ENCODE results near the gene SERINC4. TPM values are rescaled to one million over a fixed set of nuclear protein-coding genes. Genes with fewer than 3 reads are reported as not detected.
"Not testable (repeated sequence)": the region's sequence is repeated elsewhere in the genome, so short reads cannot be mapped to it uniquely, and the experiment has no call there.

SERINC4 gene
- total RNA-seq, 2 experiments from 2014 or later = 0.14 to 0.17 TPM

- no peak for DNase-seq
- Mint-ChIP-seq H3K9me3 (no peaks in the 10 kb centered on the region), H3K4me3 (peak overlapping the region; percentile 40), H3K27ac (peak overlapping the region; percentile 52), H3K36me3 (peaks cover 12% of the 10 kb centered on the region), H3K27me3 (no peaks in the 10 kb centered on the region), H3K4me1 (peaks cover 18% of the 10 kb centered on the region)
- POLR2A ChIA-PET = interaction anchor here (0.6 to 2.1 kb wide), 3 partner anchors 21 to 841 kb away, joined by 3 to 13 read pairs (median 3); partner anchors contain the start of genes HYPK and SERINC4
- no peak for ATAC-seq (ENCODE audit: low read depth)
Measured at GRCh38 chr15:43821505-43821904, 21.5 kb upstream of the SERINC4 start.

GRCh38 chr15:43815064-43815463 lies 15.0 kb upstream of the SERINC4 start:
- DNase-seq; POLR2A ChIA-PET; H3K9me3 Mint-ChIP-seq; H3K27me3 Mint-ChIP-seq; H3K4me3 Mint-ChIP-seq; H3K4me1 Mint-ChIP-seq; ATAC-seq (ENCODE audit: low read depth): not testable (repeated sequence)
- H3K27ac Mint-ChIP-seq = peak overlapping the region; percentile 4
- H3K36me3 Mint-ChIP-seq = peaks cover 31% of the 10 kb centered on the region

GRCh38 chr15:43808960-43809678 lies 9.1 kb upstream of the SERINC4 start:
- DNase-seq (no peak), ATAC-seq (ENCODE audit: low read depth) (no peak)
- Mint-ChIP-seq H3K4me1 (peaks cover 8% of the 10 kb centered on the region), H3K27ac (no peak overlapping the region), H3K9me3 (no peaks in the 10 kb centered on the region), H3K27me3 (no peaks in the 10 kb centered on the region), H3K4me3 (no peak overlapping the region), H3K36me3 (peaks cover 38% of the 10 kb centered on the region)
- POLR2A ChIA-PET = interaction anchor here (0.7 to 1.4 kb wide), 4 partner anchors 16 to 32 kb away, joined by 3 to 5 read pairs (median 4); partner anchors contain the start of genes ELL3 and MFAP1

GRCh38 chr15:43808435-43808950 lies 8.5 kb upstream of the SERINC4 start:
- Mint-ChIP-seq H3K9me3 (no peaks in the 10 kb centered on the region), H3K27ac (no peak overlapping the region), H3K4me3 (no peak overlapping the region), H3K27me3 (no peaks in the 10 kb centered on the region), H3K4me1 (peaks cover 8% of the 10 kb centered on the region), H3K36me3 (peaks cover 38% of the 10 kb centered on the region)
- POLR2A ChIA-PET = interaction anchor here (1.4 kb wide), 2 partner anchors 15 to 19 kb away, joined by 3 to 5 read pairs; no protein-coding TSS in a partner anchor
- DNase-seq (no peak), ATAC-seq (ENCODE audit: low read depth) (no peak)

- H3K27ac Mint-ChIP-seq; H3K9me3 Mint-ChIP-seq; H3K4me3 Mint-ChIP-seq; H3K27me3 Mint-ChIP-seq; ATAC-seq (ENCODE audit: low read depth); DNase-seq: not testable (repeated sequence)
- Mint-ChIP-seq H3K36me3 (peaks cover 48% of the 10 kb centered on the region), H3K4me1 (peaks cover 29% of the 10 kb centered on the region)
- POLR2A ChIA-PET = interaction anchor here (1.9 kb wide), 1 partner anchor 22 kb away, joined by 4 read pairs; the partner anchor contains the start of gene MFAP1
Measured at GRCh38 chr15:43802676-43803075, 2.7 kb upstream of the SERINC4 start.

- POLR2A ChIA-PET = interaction anchor here (0.7 to 2.5 kb wide), 15 partner anchors 9 to 736 kb away, joined by 3 to 27 read pairs (median 7); partner anchors contain the start of genes EIF3J, ELL3, MFAP1 and SERF2
- DNase-seq = peak; percentile 92
- H3K4me1 Mint-ChIP-seq = peaks cover 38% of the 10 kb centered on the region
- no peaks in the 10 kb centered on the region for H3K27me3 Mint-ChIP-seq
- H3K36me3 Mint-ChIP-seq = peaks cover 43% of the 10 kb centered on the region
- H3K27ac Mint-ChIP-seq = peak within 1 kb of the TSS; percentile 99
- peak; percentile 94 for ATAC-seq (ENCODE audit: low read depth)
- no peaks in the 10 kb centered on the region for H3K9me3 Mint-ChIP-seq
- peak within 1 kb of the TSS; percentile 99 for H3K4me3 Mint-ChIP-seq
Measured at GRCh38 chr15:43800286-43801141, 494 bp upstream of the SERINC4 start, which contains the start of gene HYPK. Gene HYPK (plus strand): TSS chr15:43800599. CDS start chr15:43800623, 24 bp downstream.

- peaks cover 48% of the 10 kb centered on the region for H3K4me1 Mint-ChIP-seq
- H3K4me3 Mint-ChIP-seq = no peak overlapping the region
- H3K36me3 Mint-ChIP-seq = peaks cover 48% of the 10 kb centered on the region
- no peaks in the 10 kb centered on the region for H3K9me3 Mint-ChIP-seq
- no peak for ATAC-seq (ENCODE audit: low read depth)
- H3K27ac Mint-ChIP-seq = peak overlapping the region; percentile 99
- no peaks in the 10 kb centered on the region for H3K27me3 Mint-ChIP-seq
- no peak for DNase-seq
- POLR2A ChIA-PET = interaction anchor here (1.7 to 2.5 kb wide), 7 partner anchors 8 to 38 kb away, joined by 6 to 27 read pairs (median 15); partner anchors contain the start of genes ELL3, MFAP1, SERF2 and WDR76
Measured at GRCh38 chr15:43799209-43799944, 643 bp downstream of the SERINC4 start.

- peaks cover 47% of the 10 kb centered on the region for H3K36me3 Mint-ChIP-seq
- POLR2A ChIA-PET = interaction anchor here (0.5 to 4.0 kb wide), 2 partner anchors 28 to 72 kb away, joined by 3 to 17 read pairs; partner anchors contain the start of gene MFAP1
- H3K9me3 Mint-ChIP-seq = no peaks in the 10 kb centered on the region
- no peak for DNase-seq
- H3K27me3 Mint-ChIP-seq = no peaks in the 10 kb centered on the region
- no peak overlapping the region for H3K4me3 Mint-ChIP-seq
- ATAC-seq (ENCODE audit: low read depth) = no peak
- peak overlapping the region; percentile 4 for H3K27ac Mint-ChIP-seq
- H3K4me1 Mint-ChIP-seq = peaks cover 59% of the 10 kb centered on the region
Measured at GRCh38 chr15:43796566-43796965, 3.5 kb downstream of the SERINC4 start.

- peaks cover 56% of the 10 kb centered on the region for H3K4me1 Mint-ChIP-seq
- H3K27me3 Mint-ChIP-seq = no peaks in the 10 kb centered on the region
- peaks cover 42% of the 10 kb centered on the region for H3K36me3 Mint-ChIP-seq
- peak overlapping the region; percentile 4 for H3K27ac Mint-ChIP-seq
- POLR2A ChIA-PET = interaction anchor here (4.0 kb wide), 1 partner anchor 28 kb away, joined by 17 read pairs; the partner anchor contains the start of gene MFAP1
- no peak for DNase-seq
- no peaks in the 10 kb centered on the region for H3K9me3 Mint-ChIP-seq
- H3K4me3 Mint-ChIP-seq = no peak overlapping the region
- ATAC-seq (ENCODE audit: low read depth) = no peak
Measured at GRCh38 chr15:43795997-43796396, 4.0 kb downstream of the SERINC4 start.

GRCh38 chr15:43795197-43795596 lies 4.8 kb downstream of the SERINC4 start:
- Mint-ChIP-seq H3K27ac (peak overlapping the region; percentile 12), H3K4me1 (peaks cover 53% of the 10 kb centered on the region), H3K9me3 (no peaks in the 10 kb centered on the region), H3K4me3 (peak overlapping the region; percentile 13), H3K27me3 (no peaks in the 10 kb centered on the region), H3K36me3 (peaks cover 38% of the 10 kb centered on the region)
- DNase-seq = no peak
- ATAC-seq (ENCODE audit: low read depth) = no peak
- POLR2A ChIA-PET = interaction anchor here (0.5 to 4.0 kb wide), 2 partner anchors 29 to 1070 kb away, joined by 3 to 17 read pairs; partner anchors contain the start of gene MFAP1

GRCh38 chr15:43794269-43795037 lies 5.6 kb downstream of the SERINC4 start:
- POLR2A ChIA-PET = interaction anchor here (0.5 to 4.0 kb wide), 3 partner anchors 30 to 1069 kb away, joined by 3 to 22 read pairs (median 17); partner anchors contain the start of gene MFAP1
- ATAC-seq (ENCODE audit: low read depth) (no peak), DNase-seq (no peak)
- H3K9me3 Mint-ChIP-seq = no peaks in the 10 kb centered on the region
- no peaks in the 10 kb centered on the region for H3K27me3 Mint-ChIP-seq
- peaks cover 33% of the 10 kb centered on the region for H3K36me3 Mint-ChIP-seq
- peak overlapping the region; percentile 90 for H3K4me3 Mint-ChIP-seq
- H3K27ac Mint-ChIP-seq = peak overlapping the region; percentile 49
- H3K4me1 Mint-ChIP-seq = peaks cover 46% of the 10 kb centered on the region
